Measurements from ENCODE around the gene TANGO2. TPM values are rescaled to one million over a fixed set of nuclear protein-coding genes. Genes with fewer than 3 reads are reported as not detected.

Gene TANGO2
- total RNA-seq, 1 donor from 2014 or later: 17.4 TPM

- Mint-ChIP-seq H3K27me3 (no peaks in the 10 kb centered on the region), H3K4me3 (no peak overlapping the region), H3K4me1 (ENCODE audit: unreplicated experiment) (no peaks in the 10 kb centered on the region), H3K9me3 (no peaks in the 10 kb centered on the region), H3K36me3 (no peaks in the 10 kb centered on the region), H3K27ac (no peak overlapping the region)
- TF ChIP-seq, protein P1, sequence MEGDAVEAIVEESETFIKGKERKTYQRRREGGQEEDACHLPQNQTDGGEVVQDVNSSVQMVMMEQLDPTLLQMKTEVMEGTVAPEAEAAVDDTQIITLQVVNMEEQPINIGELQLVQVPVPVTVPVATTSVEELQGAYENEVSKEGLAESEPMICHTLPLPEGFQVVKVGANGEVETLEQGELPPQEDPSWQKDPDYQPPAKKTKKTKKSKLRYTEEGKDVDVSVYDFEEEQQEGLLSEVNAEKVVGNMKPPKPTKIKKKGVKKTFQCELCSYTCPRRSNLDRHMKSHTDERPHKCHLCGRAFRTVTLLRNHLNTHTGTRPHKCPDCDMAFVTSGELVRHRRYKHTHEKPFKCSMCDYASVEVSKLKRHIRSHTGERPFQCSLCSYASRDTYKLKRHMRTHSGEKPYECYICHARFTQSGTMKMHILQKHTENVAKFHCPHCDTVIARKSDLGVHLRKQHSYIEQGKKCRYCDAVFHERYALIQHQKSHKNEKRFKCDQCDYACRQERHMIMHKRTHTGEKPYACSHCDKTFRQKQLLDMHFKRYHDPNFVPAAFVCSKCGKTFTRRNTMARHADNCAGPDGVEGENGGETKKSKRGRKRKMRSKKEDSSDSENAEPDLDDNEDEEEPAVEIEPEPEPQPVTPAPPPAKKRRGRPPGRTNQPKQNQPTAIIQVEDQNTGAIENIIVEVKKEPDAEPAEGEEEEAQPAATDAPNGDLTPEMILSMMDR (conservative IDR thresholded peaks at IDR 0.05): no peak
- no peak for DNase-seq (ENCODE audit: extremely low spot score, unreplicated experiment)
These were observed 30.7 kb upstream of the TANGO2 start for GRCh38 chr22:19990188-19990587.

GRCh38 chr22:19990609-19991394, 30.1 kb upstream of the TANGO2 start:
- H3K27me3 Mint-ChIP-seq: no peaks in the 10 kb centered on the region
- no peak for DNase-seq (ENCODE audit: extremely low spot score, unreplicated experiment)
- TF ChIP-seq, protein P1 (conservative IDR thresholded peaks at IDR 0.05): no peak
- H3K9me3 Mint-ChIP-seq: no peaks in the 10 kb centered on the region
- H3K4me3 Mint-ChIP-seq: no peak overlapping the region
- no peaks in the 10 kb centered on the region for H3K36me3 Mint-ChIP-seq
- H3K4me1 Mint-ChIP-seq (ENCODE audit: unreplicated experiment): no peaks in the 10 kb centered on the region
- H3K27ac Mint-ChIP-seq: no peak overlapping the region

DNA sequence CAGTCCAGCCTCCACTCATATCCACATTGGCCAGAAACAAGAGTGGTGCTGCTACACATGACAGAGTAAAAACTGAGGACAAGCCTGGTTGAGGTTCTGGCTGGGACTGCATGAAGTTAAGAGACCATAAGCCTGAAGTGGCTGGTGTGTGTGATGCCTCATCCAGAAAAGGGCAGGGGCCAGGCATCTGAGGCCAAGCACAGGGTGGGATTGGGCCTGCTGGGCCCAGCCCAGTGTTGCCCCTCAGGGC, 29.6 kb upstream of the TANGO2 start:
- no peaks in the 10 kb centered on the region for H3K36me3 Mint-ChIP-seq
- peaks cover 2% of the 10 kb centered on the region for H3K4me1 Mint-ChIP-seq (ENCODE audit: unreplicated experiment)
- no peaks in the 10 kb centered on the region for H3K9me3 Mint-ChIP-seq
- no peak overlapping the region for H3K27ac Mint-ChIP-seq
- TF ChIP-seq, protein P1 (conservative IDR thresholded peaks at IDR 0.05): no peak
- no peak overlapping the region for H3K4me3 Mint-ChIP-seq
- DNase-seq (ENCODE audit: extremely low spot score, unreplicated experiment): no peak
- no peaks in the 10 kb centered on the region for H3K27me3 Mint-ChIP-seq

DNA sequence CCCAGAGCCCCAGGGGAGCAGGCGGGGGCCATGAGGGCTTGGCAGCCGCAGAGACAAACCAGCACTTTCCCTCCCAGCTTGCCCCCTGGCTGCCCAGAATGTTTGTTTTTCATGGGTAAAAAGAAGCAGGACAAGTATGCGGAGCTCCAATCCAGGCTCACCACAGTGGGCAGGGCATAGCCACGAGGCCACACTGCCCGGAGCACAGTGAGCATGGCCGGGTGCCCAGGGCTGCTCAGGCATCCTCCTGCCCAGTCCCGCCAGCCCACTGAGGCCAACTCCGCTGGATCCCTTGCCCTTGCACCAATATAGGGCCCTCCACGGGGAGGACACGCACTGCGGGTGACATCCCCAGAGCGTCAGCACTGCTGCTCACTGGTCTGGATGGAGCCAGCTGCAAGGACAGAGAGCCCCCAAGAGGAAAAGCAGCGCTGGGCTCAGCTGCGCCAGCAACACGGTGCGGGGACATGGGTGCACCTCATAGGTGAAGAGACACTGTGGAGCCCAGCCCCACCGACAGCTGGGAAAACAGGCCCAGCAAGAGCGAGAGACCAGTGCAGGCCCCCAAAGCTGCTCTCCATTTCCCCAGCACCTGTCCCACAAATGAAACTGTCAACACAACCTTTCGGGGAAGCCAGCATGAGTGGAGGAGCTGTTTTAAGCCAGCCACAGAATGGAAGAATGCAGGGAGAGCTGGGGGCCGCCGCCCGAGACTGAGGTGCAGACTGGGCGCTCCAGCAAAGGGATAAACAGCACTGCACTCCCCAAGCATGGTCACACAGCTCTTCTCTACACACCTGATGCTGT, 29.1 kb upstream of the TANGO2 start:
- TF ChIP-seq, protein P1 (conservative IDR thresholded peaks at IDR 0.05): no peak
- no peaks in the 10 kb centered on the region for H3K36me3 Mint-ChIP-seq
- H3K27ac Mint-ChIP-seq: no peak overlapping the region
- no peaks in the 10 kb centered on the region for H3K27me3 Mint-ChIP-seq
- H3K4me3 Mint-ChIP-seq: no peak overlapping the region
- peaks cover 4% of the 10 kb centered on the region for H3K4me1 Mint-ChIP-seq (ENCODE audit: unreplicated experiment)
- H3K9me3 Mint-ChIP-seq: no peaks in the 10 kb centered on the region
- DNase-seq (ENCODE audit: extremely low spot score, unreplicated experiment): no peak

- H3K4me3 Mint-ChIP-seq: no peak overlapping the region
- TF ChIP-seq, protein P1 (conservative IDR thresholded peaks at IDR 0.05): no peak
- H3K27ac Mint-ChIP-seq: no peak overlapping the region
- no peaks in the 10 kb centered on the region for H3K9me3 Mint-ChIP-seq
- no peak for DNase-seq (ENCODE audit: extremely low spot score, unreplicated experiment)
- H3K27me3 Mint-ChIP-seq: no peaks in the 10 kb centered on the region
- H3K36me3 Mint-ChIP-seq: no peaks in the 10 kb centered on the region
- peaks cover 4% of the 10 kb centered on the region for H3K4me1 Mint-ChIP-seq (ENCODE audit: unreplicated experiment)
These were observed 28.4 kb upstream of the TANGO2 start for GRCh38 chr22:19992481-19992911.
